ENCODE data around the gene KLHL15. TPM values are rescaled to one million over a fixed set of nuclear protein-coding genes. Genes with fewer than 3 reads are reported as not detected.

The KLHL15 gene
- total RNA-seq, 1 experiment from 2014 or later, result 2.4 TPM

DNA sequence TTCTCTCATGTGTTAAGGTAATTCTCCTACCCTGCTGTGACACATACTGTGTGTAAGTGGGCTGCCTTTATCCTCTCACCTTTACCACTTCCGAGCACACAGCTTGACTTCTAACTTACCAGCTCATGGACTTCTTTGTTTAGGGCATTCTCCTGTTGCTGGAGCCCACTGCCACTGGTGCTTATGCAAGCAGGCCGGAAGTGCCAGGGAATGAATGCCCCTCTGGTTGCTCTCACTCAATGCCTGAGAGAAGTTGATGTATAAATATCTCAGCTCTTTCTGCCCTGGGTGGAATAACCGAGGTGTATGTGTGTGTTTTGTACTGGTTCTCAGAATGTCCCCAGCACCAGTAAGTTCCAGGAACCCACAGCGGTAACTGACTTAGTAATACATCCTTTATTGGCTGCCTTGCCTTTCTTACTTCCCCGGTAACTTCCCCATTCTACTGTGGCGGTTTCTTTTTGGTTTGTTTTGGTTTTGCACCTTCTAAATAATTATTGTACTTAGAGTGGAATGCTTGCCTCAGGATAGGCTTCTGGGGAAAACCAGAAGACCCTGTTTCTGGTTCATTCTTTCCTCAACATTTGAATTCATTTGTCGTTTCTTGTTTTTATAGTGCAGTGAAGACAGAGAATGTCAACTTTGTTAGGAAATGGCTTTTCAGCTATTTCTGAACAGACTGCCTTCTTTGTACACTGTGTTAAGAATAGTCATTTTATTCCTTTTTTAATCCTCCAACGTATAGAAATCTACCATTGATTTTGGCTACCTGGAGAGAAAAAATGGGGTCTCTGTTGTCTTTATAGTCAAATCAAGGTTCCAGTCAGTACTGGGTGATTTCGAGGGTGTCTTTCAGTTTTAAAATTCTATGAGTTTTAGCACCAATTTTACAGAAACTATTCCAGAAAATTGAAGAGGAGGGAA lies 73.7 kb downstream of the KLHL15 start:
- DNase-seq (ENCODE audit: low spot score), result no peak

DNA sequence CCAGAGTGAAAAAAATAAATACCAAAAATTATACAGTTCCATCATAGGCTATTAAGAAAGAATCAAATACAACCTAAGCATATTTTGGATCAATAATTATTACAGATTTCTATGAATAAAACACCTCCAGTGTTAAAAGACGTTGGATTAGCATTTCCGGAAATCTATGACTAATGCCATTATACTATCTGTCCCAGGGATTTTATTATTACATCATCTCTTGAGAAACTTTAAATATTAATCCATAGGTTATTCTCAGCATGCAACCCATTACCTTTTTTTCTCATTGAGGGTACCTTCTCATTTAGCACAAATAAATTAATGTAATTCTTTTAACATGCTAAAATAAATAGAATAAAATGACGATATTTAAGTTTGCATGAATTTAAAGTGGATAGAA lies 74.6 kb downstream of the KLHL15 start:
- DNase-seq (ENCODE audit: low spot score), result no peak

DNA sequence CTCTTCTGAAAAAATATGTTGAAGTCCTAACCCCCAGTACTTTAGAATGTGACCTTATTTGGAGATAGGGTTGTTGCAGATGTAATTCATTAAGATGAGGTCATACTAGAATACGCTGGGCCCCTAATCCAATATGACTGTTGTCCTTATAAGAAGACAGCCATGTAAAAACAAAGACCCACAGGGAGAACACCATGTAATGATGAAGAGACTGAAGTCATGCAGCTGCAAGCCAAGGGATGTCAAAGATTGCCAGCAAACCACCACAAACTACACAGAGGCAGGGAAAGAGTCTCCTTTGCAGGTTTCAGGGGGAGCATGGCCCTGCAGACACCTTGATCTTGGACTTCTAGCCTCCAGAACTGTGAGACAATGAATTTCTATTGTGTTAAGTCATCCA lies 81.8 kb downstream of the KLHL15 start:
- DNase-seq (ENCODE audit: low spot score), result no peak

DNA sequence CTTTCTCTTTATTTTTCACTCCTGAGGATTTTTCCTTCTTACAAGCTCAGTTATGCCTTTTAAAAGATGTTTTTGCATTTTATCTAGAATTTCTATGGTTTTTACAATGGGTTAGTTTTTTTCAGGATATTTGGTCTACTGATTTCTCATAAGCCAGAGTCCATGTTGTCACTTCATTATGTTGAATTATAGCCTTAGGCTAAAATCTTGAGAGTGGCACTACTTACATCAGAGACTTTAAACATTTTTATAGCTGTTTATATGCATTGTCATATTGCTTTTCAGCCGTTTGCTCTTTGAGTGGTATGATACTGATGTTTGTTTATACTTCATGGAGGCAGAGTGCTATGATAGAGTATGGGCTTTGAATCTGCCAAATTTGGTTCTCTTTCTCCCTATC lies 82.8 kb downstream of the KLHL15 start:
- no peak for DNase-seq (ENCODE audit: low spot score)

DNA sequence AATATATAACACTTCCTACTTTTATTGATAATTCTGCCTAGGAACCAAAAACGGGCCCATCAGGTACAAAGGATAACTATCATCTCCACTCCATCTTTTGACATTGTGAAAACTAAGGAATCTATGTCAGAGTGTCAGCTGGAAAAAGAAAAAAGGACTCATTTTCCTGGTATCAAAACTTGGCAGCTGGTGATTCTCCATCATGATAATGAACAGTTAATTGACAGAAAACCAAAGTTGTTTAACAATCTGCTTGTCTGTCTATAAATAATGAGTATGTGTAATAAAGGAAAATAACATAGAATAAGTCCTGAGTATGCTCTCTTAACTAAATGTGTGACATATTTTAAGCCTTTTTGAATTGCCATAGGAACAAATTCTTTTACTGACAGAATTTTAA lies 87.8 kb downstream of the KLHL15 start:
- no peak for DNase-seq (ENCODE audit: low spot score)

DNA sequence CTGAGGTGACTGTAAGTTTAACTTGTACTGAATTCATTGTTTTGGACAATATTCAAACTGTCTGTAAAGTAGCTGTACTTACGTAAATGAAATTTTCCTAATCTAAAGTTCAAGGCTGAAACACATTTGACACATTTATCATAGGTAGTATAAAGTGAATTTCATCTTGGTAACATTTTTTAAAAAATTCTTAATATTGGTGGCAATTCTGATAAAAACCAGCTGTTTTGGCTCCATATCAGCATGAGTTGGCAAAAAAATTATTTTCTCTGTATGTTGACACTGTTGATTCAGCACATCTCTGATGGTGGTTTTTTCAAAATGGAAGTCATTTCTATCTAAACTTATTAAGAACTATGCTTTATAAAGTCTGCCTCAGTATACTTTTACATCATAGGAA lies 88.3 kb downstream of the KLHL15 start:
- DNase-seq (ENCODE audit: low spot score), result no peak

DNA sequence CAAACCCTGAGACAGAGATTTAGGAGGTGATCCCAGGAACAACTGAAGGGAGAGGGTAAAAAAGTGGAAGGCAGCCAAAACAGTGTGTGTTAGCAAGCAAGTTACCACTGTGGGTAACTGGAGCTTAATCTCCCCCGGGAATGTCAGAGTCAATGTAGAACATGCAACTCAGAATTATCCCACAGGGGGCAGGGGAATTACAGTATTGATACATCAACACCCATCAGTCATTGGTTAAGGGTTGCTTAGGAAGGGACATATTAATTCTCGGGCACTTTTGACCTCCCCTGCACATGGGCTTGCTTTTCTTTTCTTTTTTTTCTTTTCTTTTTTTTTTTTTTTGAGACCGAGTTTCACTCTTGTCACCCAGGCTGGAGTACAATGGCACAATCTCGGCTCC lies 89.9 kb downstream of the KLHL15 start:
- no peak for DNase-seq (ENCODE audit: low spot score)

DNA sequence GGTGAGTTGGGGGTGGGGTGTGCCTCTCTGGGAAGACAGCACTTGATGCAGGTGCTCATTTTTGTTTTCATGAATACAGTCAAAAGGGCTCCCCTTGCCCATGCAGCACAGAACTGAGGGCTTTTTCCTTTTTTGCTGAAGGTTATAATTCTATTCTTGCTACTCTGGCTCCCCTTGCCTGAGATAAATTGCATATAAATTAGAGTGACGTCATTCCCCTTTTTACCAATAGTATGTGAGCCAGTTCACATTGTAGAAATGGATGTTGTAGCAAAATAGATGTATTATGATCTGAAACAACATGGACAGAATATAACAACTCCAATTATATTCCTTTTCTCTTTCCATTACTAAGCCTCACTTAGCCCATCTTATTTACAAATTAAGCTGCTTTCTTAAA lies 90.8 kb downstream of the KLHL15 start:
- no peak for DNase-seq (ENCODE audit: low spot score)

DNA sequence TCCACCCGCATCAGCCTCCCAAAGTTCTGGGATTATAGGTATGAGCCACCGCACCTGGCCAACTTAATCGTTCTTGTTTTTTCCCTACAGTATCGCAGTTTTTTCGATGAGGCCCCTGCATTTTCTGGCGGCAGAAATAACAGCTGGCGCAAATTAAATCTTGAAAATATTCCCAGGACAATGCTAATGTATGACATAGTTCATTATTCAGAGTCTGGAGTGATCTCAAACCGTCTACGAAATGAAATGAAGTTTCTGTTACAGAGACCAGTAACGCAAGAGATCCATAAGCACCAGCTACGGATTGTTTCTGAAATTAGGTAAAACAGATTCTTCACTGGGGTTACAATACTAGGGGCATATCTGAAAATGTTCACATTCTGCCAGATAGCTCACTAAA lies 91.9 kb downstream of the KLHL15 start:
- no peak for DNase-seq (ENCODE audit: low spot score)

Other genes starting within 250 kb of the KLHL15 start
- gene SAT1, start 244.0 kb downstream of the KLHL15 start, total RNA-seq (2014; rRNA removed; shearing (Covaris generic)), result 70.2 and 80.5 TPM in 2 replicates
- gene APOO, start 119.2 kb downstream of the KLHL15 start, total RNA-seq (2014; rRNA removed; shearing (Covaris generic)), result 5.2 and 6.4 TPM in 2 replicates
- gene CXorf58, start 119.2 kb downstream of the KLHL15 start, total RNA-seq (2014; rRNA removed; shearing (Covaris generic)), result not detected in 2 replicates
- gene EIF2S3, start 27.8 kb upstream of the KLHL15 start, total RNA-seq (2014; rRNA removed; shearing (Covaris generic)), result 89.8 and 95.2 TPM in 2 replicates
- gene ZFX, start 122.5 kb upstream of the KLHL15 start, total RNA-seq (2014; rRNA removed; shearing (Covaris generic)), result 10.5 and 11.9 TPM in 2 replicates